ENCODE results near the gene ANTXR2.

ANTXR2 gene

DNA sequence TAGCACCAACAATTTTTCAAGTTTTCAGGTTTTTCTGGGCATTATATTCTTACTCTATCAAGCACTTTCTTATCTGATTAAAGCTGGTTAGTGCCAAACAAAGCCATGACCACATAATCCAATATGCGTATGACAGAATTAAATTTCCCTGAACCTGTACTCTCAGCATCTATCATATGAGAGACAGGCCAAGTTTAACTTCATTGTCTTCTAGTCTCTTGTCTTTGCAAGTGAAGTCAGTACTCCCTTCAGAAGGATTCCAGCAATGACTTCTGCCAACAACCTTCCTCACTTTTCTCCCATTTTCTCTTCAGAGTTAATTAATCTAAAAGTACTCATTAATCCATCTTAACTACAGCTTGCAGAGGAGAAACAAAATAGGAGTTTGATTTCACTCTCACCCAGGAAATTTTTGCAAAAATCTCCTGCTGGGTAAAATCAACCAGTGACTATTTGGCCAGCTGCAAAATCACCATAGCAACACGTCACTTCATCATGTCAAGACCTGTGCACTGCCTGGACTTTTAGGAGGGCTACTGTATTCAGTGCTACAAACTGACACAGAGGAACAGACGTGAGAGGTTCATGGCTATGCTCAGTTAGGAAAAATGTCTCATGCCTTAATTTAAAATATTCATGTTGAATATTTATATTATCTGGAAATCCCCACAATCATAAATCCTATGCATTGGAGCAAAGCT lies 208.4 kb downstream of the ANTXR2 start:
- H3K27ac ChIP-seq = no peak overlapping the region
- TF ChIP-seq, protein P1, sequence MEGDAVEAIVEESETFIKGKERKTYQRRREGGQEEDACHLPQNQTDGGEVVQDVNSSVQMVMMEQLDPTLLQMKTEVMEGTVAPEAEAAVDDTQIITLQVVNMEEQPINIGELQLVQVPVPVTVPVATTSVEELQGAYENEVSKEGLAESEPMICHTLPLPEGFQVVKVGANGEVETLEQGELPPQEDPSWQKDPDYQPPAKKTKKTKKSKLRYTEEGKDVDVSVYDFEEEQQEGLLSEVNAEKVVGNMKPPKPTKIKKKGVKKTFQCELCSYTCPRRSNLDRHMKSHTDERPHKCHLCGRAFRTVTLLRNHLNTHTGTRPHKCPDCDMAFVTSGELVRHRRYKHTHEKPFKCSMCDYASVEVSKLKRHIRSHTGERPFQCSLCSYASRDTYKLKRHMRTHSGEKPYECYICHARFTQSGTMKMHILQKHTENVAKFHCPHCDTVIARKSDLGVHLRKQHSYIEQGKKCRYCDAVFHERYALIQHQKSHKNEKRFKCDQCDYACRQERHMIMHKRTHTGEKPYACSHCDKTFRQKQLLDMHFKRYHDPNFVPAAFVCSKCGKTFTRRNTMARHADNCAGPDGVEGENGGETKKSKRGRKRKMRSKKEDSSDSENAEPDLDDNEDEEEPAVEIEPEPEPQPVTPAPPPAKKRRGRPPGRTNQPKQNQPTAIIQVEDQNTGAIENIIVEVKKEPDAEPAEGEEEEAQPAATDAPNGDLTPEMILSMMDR (IDR thresholded peaks at IDR 0.05) = no peak
- TF ChIP-seq ZFX (IDR thresholded peaks at IDR 0.05; ENCODE audit: borderline replicate concordance) = no peak

DNA sequence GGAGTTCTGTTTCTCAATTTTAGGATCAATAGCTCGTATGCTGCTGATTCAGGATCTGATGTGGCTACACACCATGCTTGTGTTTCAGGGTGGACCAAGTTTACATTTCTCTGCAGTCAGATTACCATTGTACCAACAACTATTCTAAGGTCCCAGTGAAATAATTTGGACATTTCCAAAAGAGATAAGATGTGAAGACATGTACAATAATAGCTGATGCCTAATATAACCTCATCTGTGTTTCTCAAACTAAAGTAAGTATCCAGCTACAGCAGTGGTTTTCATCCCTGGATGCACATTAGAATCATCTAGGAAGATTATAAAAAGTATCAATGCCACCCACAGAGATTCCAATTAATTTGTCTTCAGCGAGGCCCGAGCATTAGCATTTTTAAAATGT lies 209.7 kb downstream of the ANTXR2 start:
- TF ChIP-seq ZFX (IDR thresholded peaks at IDR 0.05; ENCODE audit: borderline replicate concordance) = no peak
- TF ChIP-seq, protein P1 (IDR thresholded peaks at IDR 0.05) = no peak
- no peak overlapping the region for H3K27ac ChIP-seq

DNA sequence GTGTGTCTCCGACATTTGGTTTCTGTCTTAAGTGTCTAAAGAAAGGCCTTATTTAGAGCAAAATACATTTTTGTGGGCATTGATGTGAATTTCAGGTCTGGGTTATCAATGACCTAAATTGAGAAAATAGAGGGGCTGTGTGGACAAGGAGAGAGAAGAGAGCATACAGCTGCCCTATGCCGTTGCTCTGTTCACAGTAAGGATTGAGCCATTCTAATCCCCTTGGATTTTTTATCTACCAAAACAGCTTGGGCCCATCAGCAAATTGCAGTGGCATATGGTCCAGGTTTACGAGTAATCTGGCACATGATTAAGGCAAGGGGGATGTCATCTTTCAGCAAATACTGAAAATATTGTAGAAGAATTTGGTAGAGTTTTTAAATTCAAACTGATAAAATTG lies 210.2 kb downstream of the ANTXR2 start:
- no peak overlapping the region for H3K27ac ChIP-seq
- TF ChIP-seq, protein P1 (IDR thresholded peaks at IDR 0.05) = no peak
- no peak for TF ChIP-seq ZFX (IDR thresholded peaks at IDR 0.05; ENCODE audit: borderline replicate concordance)

DNA sequence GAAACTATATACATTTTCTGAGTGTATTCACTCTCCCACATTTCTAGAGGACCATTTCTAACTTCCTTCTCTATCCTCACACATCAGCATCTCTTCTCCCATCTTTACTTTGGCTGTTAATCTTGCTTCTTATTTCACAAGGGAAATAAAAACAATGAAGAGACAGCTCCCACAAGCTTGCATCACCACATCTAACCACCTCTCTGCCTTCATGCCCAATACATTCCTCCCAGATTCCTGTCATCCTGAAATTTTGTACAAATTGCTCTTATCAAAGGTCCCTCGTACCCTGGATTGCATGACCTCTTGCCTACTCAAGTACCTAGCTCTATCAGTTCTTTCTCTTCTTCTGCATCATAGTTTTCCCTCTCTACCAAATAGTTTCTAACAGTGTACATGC lies 215.2 kb downstream of the ANTXR2 start:
- TF ChIP-seq, protein P1 (IDR thresholded peaks at IDR 0.05) = no peak
- TF ChIP-seq ZFX (IDR thresholded peaks at IDR 0.05; ENCODE audit: borderline replicate concordance) = no peak
- no peak overlapping the region for H3K27ac ChIP-seq

DNA sequence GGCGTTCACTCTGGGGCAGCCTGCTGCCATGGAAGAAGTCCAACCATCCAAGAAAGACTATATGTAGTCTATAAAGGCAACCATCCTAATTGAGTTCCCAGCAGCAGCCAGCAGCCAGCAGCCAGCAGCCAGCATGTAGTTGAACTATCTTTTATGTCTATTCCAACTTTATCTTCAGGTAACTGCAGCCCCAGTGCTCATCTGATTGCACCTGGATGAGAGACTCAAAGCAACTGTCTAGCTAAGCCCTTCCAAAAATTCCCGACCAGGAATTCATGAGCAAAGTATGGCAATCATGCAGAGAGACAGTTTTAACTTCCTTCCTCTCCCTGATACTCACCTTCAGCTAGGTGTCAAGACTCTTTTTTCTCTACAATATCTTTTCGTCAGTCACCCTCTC lies 216.8 kb downstream of the ANTXR2 start:
- TF ChIP-seq, protein P1 (IDR thresholded peaks at IDR 0.05) = no peak
- no peak for TF ChIP-seq ZFX (IDR thresholded peaks at IDR 0.05; ENCODE audit: borderline replicate concordance)
- H3K27ac ChIP-seq = no peak overlapping the region

DNA sequence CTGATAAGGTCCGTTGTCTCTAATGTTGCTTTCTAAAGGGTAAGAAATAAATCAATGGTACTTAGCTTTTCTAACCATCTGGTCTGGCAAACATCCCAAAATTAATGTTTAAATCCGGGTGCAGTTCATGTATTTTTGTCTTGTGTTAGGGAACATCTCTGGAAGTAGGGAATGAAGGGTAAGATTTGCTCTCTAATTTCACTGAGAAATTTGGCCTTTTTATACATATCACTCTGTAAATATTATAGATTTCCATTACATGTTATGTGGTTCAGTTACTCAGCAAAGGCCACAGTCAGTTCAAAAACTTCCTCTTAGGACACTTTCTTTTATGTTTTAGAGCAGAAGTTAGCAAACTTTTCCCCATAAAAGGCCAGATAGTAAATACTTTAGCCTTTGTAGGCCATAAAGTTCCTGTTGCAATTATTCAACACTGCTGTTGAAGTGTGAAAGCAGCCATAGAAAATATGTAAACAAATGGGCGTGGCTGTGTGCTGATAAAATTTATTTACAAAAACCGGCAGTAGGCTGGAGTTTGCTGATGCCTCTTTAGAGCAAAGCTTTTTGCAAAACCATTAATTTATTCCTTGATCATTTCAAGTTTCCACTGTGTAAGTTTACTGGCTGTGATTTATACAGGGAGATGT lies 218.1 kb downstream of the ANTXR2 start:
- TF ChIP-seq, protein P1 (IDR thresholded peaks at IDR 0.05) = no peak
- TF ChIP-seq ZFX (IDR thresholded peaks at IDR 0.05; ENCODE audit: borderline replicate concordance) = no peak
- H3K27ac ChIP-seq = no peak overlapping the region

DNA sequence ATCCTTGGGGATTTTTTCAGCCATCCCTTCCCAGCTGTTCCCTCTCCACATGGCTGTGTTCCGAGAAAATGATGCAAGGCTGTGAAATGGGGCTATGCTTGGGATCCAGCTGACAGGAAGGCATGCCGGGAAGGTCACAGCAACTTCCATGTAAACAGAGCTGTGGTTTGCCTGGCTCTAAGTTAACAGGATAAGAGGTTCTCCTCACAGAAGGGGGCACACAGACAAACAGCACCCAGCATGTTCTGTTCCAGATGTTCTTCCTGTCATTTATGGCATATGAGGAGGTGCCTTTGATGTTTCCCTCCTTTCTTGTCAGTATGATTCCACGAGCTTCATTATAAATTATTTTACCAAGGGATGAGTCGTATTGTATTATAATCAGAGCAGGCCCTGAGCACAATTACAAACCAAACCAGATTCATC lies 220.7 kb downstream of the ANTXR2 start:
- H3K27ac ChIP-seq = no peak overlapping the region
- TF ChIP-seq ZFX (IDR thresholded peaks at IDR 0.05; ENCODE audit: borderline replicate concordance) = no peak
- TF ChIP-seq, protein P1 (IDR thresholded peaks at IDR 0.05) = no peak

All from 22Rv1 (cell line).